Esophagus (tissue), 2 donors: ENCODE results near the gene LILRA5. TPM values are rescaled to one million over a fixed set of nuclear protein-coding genes. Genes with fewer than 3 reads are reported as not detected.
"Not testable (repeated sequence)": the region's sequence is repeated elsewhere in the genome, so short reads cannot be mapped to it uniquely, and the experiment has no call there.

ENCODE experiments used
- H3K27ac ChIP-seq, 2 donors: one replicate each; pipeline ENCODE4 v1.5.1; 2013; ENCODE audit warnings: low read depth in 2 of 2, mild to moderate bottlenecking in 2 of 2, inconsistent platforms in 1 of 2, low read length in 1 of 2, moderate library complexity in 1 of 2
- H3K27me3 ChIP-seq, 2 donors: one replicate each; pipeline ENCODE4 v1.6.1; 2013; ENCODE audit warnings: low read length in 2 of 2, control low read depth in 1 of 2, mild to moderate bottlenecking in 1 of 2; ENCODE audit not compliant: insufficient read depth in 2 of 2, control insufficient read depth in 1 of 2
- H3K36me3 ChIP-seq, 2 donors: one replicate each; pipeline ENCODE4 v1.6.1; 2013; ENCODE audit warnings: low read length in 1 of 2; ENCODE audit not compliant: control insufficient read depth in 2 of 2, insufficient read depth in 2 of 2
- H3K4me1 ChIP-seq, 2 donors: one replicate each; pipeline ENCODE4 v1.6.1; 2013; ENCODE audit warnings: low read length in 1 of 2; ENCODE audit not compliant: control insufficient read depth in 2 of 2, insufficient read depth in 2 of 2
- H3K4me3 ChIP-seq, 2 donors: one replicate each; pipeline ENCODE4 v1.5.1; 2013; ENCODE audit warnings: low read length in 2 of 2, mild to moderate bottlenecking in 2 of 2, low read depth in 1 of 2, moderate library complexity in 1 of 2
- H3K9me3 ChIP-seq, 2 donors: one replicate each; pipeline ENCODE4 v1.6.1; 2013; ENCODE audit warnings: mild to moderate bottlenecking in 2 of 2, low read depth in 1 of 2, low read length in 1 of 2, moderate library complexity in 1 of 2; ENCODE audit not compliant: control insufficient read depth in 2 of 2, insufficient read depth in 1 of 2
- WGBS, 2 donors: extraction: QIAGEN DNeasy Blood & Tissue Kit; methylation state at CpG; one replicate each; pipeline ENCODE4 v1.1.7; 2013; 5-methylcytosine and 5-hydroxymethylcytosine counted together
- polyA plus RNA-seq, 2 donors: library from polyadenylated mRNA; stranded (reverse); fragments of 200-250 nt; gene quantifications; one replicate each; pipeline ENCODE4 v1.2.3, GENCODE V29; 2013
- donor health status: healthy with polysubstance abuse.
- donor health status: Bipolar disorder and iron deficiency.

The LILRA5 gene
- polyA plus RNA-seq, 2 donors = 0.12 to 0.34 TPM

DNA sequence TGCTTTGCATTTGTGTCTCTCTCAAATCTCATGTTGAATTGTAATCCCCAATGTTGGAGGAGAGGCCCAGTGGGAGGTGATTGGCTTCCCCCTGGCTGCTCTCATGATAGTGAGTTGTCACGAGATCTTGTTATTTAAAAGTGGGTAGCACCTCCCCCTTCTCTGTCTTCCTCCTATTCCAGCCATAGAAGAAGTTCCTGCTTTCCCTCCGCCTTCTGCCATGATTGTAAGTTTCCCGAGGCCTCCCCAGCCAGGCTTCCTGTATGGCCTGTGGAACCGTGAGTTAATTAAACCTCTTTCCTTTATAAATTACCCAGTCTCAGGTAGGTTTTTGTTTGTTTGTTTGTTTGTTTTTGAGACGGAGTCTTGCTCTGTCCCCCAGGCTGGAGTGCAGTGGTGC is 22.2 kb upstream of the LILRA5 start:
- 46 to 49% methylated on average over 5 of the region's 5 CpGs for WGBS, 2 donors
- Histone ChIP-seq H3K4me1 (no peaks in the 10 kb centered on the region), H3K9me3 (no peaks in the 10 kb centered on the region), H3K27ac (no peak overlapping the region), H3K36me3 (no peaks in the 10 kb centered on the region), H3K27me3 (no peaks in the 10 kb centered on the region), H3K4me3 (no peak overlapping the region)

DNA sequence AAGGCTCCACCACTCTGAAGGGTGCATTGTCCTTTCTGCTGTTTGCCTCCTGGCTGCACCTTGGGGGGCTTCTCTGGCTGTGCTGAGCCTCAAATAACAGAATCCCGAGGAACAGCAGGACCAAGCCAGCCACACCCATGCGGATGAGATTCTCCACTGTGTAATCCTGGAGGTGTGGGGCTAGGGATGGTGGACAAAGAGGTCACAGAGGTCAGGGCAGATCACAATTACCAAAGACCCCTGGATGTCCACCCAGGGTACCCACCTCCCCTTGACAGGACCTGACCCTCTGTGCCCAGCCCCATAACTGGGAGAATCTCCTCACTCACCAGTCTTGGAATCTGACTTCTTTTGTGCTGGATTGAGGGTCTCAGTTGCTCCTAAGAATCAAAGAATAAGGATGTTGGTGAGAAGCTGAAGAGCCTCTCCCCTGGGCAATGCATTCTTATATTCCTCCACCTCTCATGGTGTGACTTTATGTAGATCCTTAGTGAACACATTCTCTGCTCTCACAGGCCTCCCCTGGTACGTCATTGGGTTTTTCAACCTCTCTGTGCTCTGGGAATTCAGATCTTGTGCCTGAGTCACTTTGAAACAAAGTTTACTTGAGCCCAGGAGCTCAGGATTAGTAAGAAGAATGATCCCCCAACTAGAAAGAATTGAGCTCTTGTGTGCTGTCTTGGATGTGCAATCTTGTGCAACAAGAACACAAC is 20.8 kb upstream of the LILRA5 start:
- no peak overlapping the region for H3K27ac ChIP-seq
- no peaks in the 10 kb centered on the region for H3K27me3 ChIP-seq
- H3K36me3 ChIP-seq = no peaks in the 10 kb centered on the region
- 71 to 79% methylated on average over 3 of the region's 3 CpGs for WGBS, 2 donors
- H3K9me3 ChIP-seq = no peaks in the 10 kb centered on the region
- no peak overlapping the region for H3K4me3 ChIP-seq
- no peaks in the 10 kb centered on the region for H3K4me1 ChIP-seq

- WGBS, 2 donors = 62 to 74% methylated on average over 7 of the region's 7 CpGs
- Histone ChIP-seq H3K4me3 (no peak overlapping the region), H3K36me3 (no peaks in the 10 kb centered on the region), H3K27ac (no peak overlapping the region), H3K9me3 (no peaks in the 10 kb centered on the region), H3K4me1 (no peaks in the 10 kb centered on the region), H3K27me3 (no peaks in the 10 kb centered on the region)
These were observed 19.2 kb upstream of the LILRA5 start for GRCh38 chr19:54332149-54332548.

GRCh38 chr19:54331626-54332025 is 18.7 kb upstream of the LILRA5 start:
- no peaks in the 10 kb centered on the region for H3K4me1 ChIP-seq
- H3K36me3 ChIP-seq = no peaks in the 10 kb centered on the region
- H3K27me3 ChIP-seq = no peaks in the 10 kb centered on the region
- 71 to 80% methylated on average over 7 of the region's 7 CpGs for WGBS, 2 donors
- H3K27ac ChIP-seq = no peak overlapping the region
- no peak overlapping the region for H3K4me3 ChIP-seq
- no peaks in the 10 kb centered on the region for H3K9me3 ChIP-seq

DNA sequence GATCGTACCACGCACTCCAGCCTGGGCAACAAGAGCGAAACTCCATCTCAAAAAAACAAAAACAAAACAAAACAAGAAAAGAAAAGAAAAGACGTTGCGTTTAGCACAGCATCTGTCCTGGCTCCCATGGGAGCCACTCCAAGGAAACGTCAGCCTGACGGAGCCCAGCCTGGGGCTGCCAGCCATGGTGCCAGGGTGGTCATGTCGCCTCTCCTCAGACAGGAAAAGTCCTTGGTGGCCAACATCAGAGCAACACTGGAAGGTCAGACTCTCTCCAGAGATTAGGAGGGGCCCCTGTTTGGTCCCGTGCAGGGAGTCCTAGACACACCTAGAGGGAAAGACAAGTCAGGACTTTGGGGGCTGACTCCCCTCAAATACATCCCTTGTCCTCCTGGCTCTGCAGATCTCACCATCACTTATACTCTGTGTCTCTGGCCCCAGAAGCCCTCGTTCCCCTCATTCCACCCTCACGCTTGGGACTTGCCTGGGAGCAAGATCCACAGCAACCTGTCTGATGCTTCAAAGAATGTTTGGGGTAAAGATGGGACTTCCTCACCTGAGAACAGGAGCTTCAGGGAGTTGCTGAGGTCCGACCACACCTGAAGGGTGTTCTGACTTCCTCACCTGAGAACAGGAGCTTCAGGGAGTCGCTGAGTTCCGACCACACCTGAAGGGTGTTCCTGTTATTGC is 16.7 kb upstream of the LILRA5 start:
- Histone ChIP-seq H3K4me1 (no peaks in the 10 kb centered on the region), H3K27me3 (no peaks in the 10 kb centered on the region), H3K4me3 (no peak overlapping the region), H3K27ac (no peak overlapping the region), H3K36me3 (no peaks in the 10 kb centered on the region), H3K9me3 (no peaks in the 10 kb centered on the region)
- 75 to 83% methylated on average over 14 of the region's 14 CpGs for WGBS, 2 donors

DNA sequence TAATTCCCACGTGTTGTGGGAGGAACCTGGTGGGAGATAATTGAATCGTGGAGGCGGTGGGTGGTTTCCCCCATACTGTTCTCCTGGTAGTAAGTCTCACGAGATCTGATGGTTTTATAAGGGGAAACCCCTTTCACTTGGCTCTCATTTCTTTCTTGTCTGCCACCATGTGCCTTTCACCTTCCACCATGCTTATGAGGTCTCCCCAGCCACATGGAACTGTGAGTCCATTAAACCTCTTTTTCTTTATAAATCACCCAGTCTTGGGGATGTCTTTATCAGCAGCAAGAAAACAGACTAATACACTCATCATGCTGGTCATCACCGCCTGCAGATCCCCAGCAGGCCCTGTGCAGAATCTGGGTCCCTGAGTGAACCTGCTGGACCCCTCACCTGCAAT is 15.8 kb upstream of the LILRA5 start:
- H3K36me3 ChIP-seq, H3K9me3 ChIP-seq, H3K4me1 ChIP-seq, H3K27me3 ChIP-seq, H3K4me3 ChIP-seq, H3K27ac ChIP-seq: not testable (repeated sequence)
- WGBS, 2 donors = 70 to 76% methylated on average over 5 of the region's 5 CpGs

GRCh38 chr19:54325631-54326030 is 12.7 kb upstream of the LILRA5 start:
- no peaks in the 10 kb centered on the region for H3K4me1 ChIP-seq
- no peaks in the 10 kb centered on the region for H3K9me3 ChIP-seq
- H3K27me3 ChIP-seq = no peaks in the 10 kb centered on the region
- H3K36me3 ChIP-seq = no peaks in the 10 kb centered on the region
- no peak overlapping the region for H3K27ac ChIP-seq
- H3K4me3 ChIP-seq = no peak overlapping the region
- 65 to 68% methylated on average over 5 of the region's 5 CpGs for WGBS, 2 donors

GRCh38 chr19:54325194-54325621 is 12.2 kb upstream of the LILRA5 start:
- Histone ChIP-seq H3K27ac (no peak overlapping the region), H3K4me1 (no peaks in the 10 kb centered on the region), H3K36me3 (no peaks in the 10 kb centered on the region), H3K4me3 (no peak overlapping the region), H3K27me3 (no peaks in the 10 kb centered on the region), H3K9me3 (no peaks in the 10 kb centered on the region)
- 4 to 7% methylated on average over 4 of the region's 4 CpGs for WGBS, 2 donors

GRCh38 chr19:54324071-54324470 is 11.1 kb upstream of the LILRA5 start:
- no peaks in the 10 kb centered on the region for H3K36me3 ChIP-seq
- H3K27ac ChIP-seq = no peak overlapping the region
- no peaks in the 10 kb centered on the region for H3K4me1 ChIP-seq
- H3K4me3 ChIP-seq = no peak overlapping the region
- no peaks in the 10 kb centered on the region for H3K27me3 ChIP-seq
- H3K9me3 ChIP-seq = no peaks in the 10 kb centered on the region
- 23 to 35% methylated on average over 3 of the region's 3 CpGs for WGBS, 2 donors

GRCh38 chr19:54322934-54323333 is 10.0 kb upstream of the LILRA5 start:
- not testable (repeated sequence) for H3K9me3 ChIP-seq, H3K36me3 ChIP-seq, H3K4me3 ChIP-seq, H3K27me3 ChIP-seq, H3K4me1 ChIP-seq, H3K27ac ChIP-seq
- 41% methylated on average over 9 of the region's 13 CpGs; no CpG with 5 or more reads in 1 of the 2 donors for WGBS, 2 donors
